ENCODE measurements around the gene SEMA3A. TPM values are rescaled to one million over a fixed set of nuclear protein-coding genes. Genes with fewer than 3 reads are reported as not detected.

The SEMA3A gene
- total RNA-seq, 2 experiments from 2014 or later, result 0.50 to 0.60 TPM

DNA sequence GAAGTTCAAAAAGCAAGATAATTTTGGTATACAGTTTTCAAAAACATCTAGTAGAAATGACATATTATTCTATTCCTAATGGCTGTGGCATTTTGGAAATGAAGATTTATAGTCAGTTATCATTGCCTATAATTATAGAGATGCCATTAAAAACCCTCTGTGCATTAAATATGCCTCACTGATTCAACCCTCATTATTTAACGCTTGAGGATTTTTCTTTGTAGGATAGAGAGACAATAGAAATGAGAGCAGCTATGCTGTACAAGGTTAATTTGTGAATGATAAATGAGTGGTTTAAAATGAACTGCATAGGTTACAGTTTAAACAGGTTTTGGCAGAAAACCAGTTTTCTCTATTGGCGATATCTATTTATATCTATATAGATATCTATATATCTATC lies 32.2 kb upstream of the SEMA3A start:
- Histone ChIP-seq H3K9me3 (ENCODE audit: control insufficient read depth in 1 of 2, insufficient read depth in 1 of 2, low read length in 2 of 2) (no peaks in the 10 kb centered on the region), H3K27me3 (ENCODE audit: control insufficient read depth in 1 of 2, insufficient read depth in 2 of 2, low read length in 2 of 2) (no peaks in the 10 kb centered on the region), H3K4me1 (ENCODE audit: insufficient read depth, low read length) (no peaks in the 10 kb centered on the region), H3K4me3 (ENCODE audit: low read length) (no peak overlapping the region), H3K36me3 (ENCODE audit: insufficient read depth, low read length) (no peaks in the 10 kb centered on the region), H3K27ac (ENCODE audit: low read depth in 1 of 2, low read length in 2 of 2) (no peak overlapping the region)
- Mint-ChIP-seq H3K36me3 (ENCODE audit: low read depth) (no peaks in the 10 kb centered on the region), H3K4me1 (ENCODE audit: low read depth) (no peaks in the 10 kb centered on the region), H3K9me3 (no peaks in the 10 kb centered on the region), H3K4me3 (no peak overlapping the region), H3K27me3 (no peaks in the 10 kb centered on the region), H3K27ac (no peak overlapping the region)
- no peak for ATAC-seq (ENCODE audit: poor library complexity)
- TF ChIP-seq, protein P1, sequence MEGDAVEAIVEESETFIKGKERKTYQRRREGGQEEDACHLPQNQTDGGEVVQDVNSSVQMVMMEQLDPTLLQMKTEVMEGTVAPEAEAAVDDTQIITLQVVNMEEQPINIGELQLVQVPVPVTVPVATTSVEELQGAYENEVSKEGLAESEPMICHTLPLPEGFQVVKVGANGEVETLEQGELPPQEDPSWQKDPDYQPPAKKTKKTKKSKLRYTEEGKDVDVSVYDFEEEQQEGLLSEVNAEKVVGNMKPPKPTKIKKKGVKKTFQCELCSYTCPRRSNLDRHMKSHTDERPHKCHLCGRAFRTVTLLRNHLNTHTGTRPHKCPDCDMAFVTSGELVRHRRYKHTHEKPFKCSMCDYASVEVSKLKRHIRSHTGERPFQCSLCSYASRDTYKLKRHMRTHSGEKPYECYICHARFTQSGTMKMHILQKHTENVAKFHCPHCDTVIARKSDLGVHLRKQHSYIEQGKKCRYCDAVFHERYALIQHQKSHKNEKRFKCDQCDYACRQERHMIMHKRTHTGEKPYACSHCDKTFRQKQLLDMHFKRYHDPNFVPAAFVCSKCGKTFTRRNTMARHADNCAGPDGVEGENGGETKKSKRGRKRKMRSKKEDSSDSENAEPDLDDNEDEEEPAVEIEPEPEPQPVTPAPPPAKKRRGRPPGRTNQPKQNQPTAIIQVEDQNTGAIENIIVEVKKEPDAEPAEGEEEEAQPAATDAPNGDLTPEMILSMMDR (IDR thresholded peaks at IDR 0.05), result no peak
- POLR2A ChIA-PET, result no interaction called here
- intact Hi-C loops (cut with DNase I, micrococcal nuclease), result no loop called here
- CTCF ChIA-PET, result no interaction called here
- DNase-seq, result no peak

DNA sequence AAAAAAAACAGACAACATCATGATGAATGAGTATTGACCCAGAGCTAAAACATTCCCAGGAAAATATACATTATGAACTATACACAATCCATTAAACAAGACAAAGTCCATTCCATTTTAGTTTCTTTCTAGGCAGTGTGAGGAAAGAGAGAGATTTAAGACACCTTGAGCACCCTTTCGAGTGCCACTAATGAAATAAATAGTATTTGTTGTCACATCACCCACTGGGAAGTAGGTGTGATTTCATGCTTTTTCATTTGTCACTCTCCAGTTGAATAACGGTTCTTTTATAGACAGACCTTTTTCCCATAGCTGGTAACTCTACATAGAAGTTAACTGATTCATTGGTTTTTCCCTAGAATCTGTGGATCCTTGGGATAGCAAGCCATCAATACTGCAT lies 29.9 kb upstream of the SEMA3A start:
- no peak for ATAC-seq (ENCODE audit: poor library complexity)
- POLR2A ChIA-PET, result no interaction called here

GRCh38 chr7:84219310-84219709 lies 24.7 kb upstream of the SEMA3A start:
- H3K27me3 ChIP-seq (ENCODE audit: control insufficient read depth in 1 of 2, insufficient read depth in 2 of 2, low read length in 2 of 2), result no peaks in the 10 kb centered on the region
- Mint-ChIP-seq H3K9me3 (no peaks in the 10 kb centered on the region), H3K27ac (no peak overlapping the region), H3K27me3 (no peaks in the 10 kb centered on the region), H3K4me3 (no peak overlapping the region), H3K4me1 (ENCODE audit: low read depth) (no peaks in the 10 kb centered on the region), H3K36me3 (ENCODE audit: low read depth) (no peaks in the 10 kb centered on the region)
- H3K36me3 ChIP-seq (ENCODE audit: insufficient read depth, low read length), result no peaks in the 10 kb centered on the region
- H3K9me3 ChIP-seq (ENCODE audit: control insufficient read depth in 1 of 2, insufficient read depth in 1 of 2, low read length in 2 of 2), result no peaks in the 10 kb centered on the region
- ChIA-PET CTCF (no interaction called here), POLR2A (no interaction called here)
- TF ChIP-seq, protein P1 (IDR thresholded peaks at IDR 0.05), result no peak
- no peak for DNase-seq
- intact Hi-C loops (cut with DNase I, micrococcal nuclease), result no loop called here
- H3K4me3 ChIP-seq (ENCODE audit: low read length), result no peak overlapping the region
- H3K27ac ChIP-seq (ENCODE audit: low read depth in 1 of 2, low read length in 2 of 2), result no peak overlapping the region
- no peaks in the 10 kb centered on the region for H3K4me1 ChIP-seq (ENCODE audit: insufficient read depth, low read length)
- no peak for ATAC-seq (ENCODE audit: poor library complexity)

More for the DNA sequence above, 29.9 kb upstream of the SEMA3A start:
- Mint-ChIP-seq H3K9me3 (no peaks in the 10 kb centered on the region), H3K27me3 (no peaks in the 10 kb centered on the region), H3K4me3 (no peak overlapping the region), H3K27ac (no peak overlapping the region), H3K4me1 (ENCODE audit: low read depth) (no peaks in the 10 kb centered on the region), H3K36me3 (ENCODE audit: low read depth) (no peaks in the 10 kb centered on the region)
- TF ChIP-seq, protein P1 (IDR thresholded peaks at IDR 0.05), result no peak
- H3K27me3 ChIP-seq (ENCODE audit: control insufficient read depth in 1 of 2, insufficient read depth in 2 of 2, low read length in 2 of 2), result no peaks in the 10 kb centered on the region
- CTCF ChIA-PET, result no interaction called here
- no peaks in the 10 kb centered on the region for H3K9me3 ChIP-seq (ENCODE audit: control insufficient read depth in 1 of 2, insufficient read depth in 1 of 2, low read length in 2 of 2)
- no peak overlapping the region for H3K27ac ChIP-seq (ENCODE audit: low read depth in 1 of 2, low read length in 2 of 2)
- H3K36me3 ChIP-seq (ENCODE audit: insufficient read depth, low read length), result no peaks in the 10 kb centered on the region
- intact Hi-C loops (cut with DNase I, micrococcal nuclease), result no loop called here
- H3K4me1 ChIP-seq (ENCODE audit: insufficient read depth, low read length), result no peaks in the 10 kb centered on the region
- H3K4me3 ChIP-seq (ENCODE audit: low read length), result no peak overlapping the region
- DNase-seq, result no peak

Measured in CD4-positive, alpha-beta T cell (primary cell).